Ishikawa (cell line): Measurements from ENCODE around the gene MANSC4.

Experiments used
- CEBPB ChIP-seq: IDR thresholded peaks from 2 replicates; pipeline ENCODE4 v1.6.1; 2012
- CREB1 ChIP-seq: IDR thresholded peaks from 2 replicates; pipeline ENCODE4 v1.6.1; 2012; ENCODE audit warnings: low read depth
- TEAD4 ChIP-seq: IDR thresholded peaks from 2 replicates; pipeline ENCODE4 v1.6.1; 2012
- TF ChIP-seq, protein P1 (sequence below): IDR thresholded peaks from 2 replicates; pipeline ENCODE4 v1.6.1; 2012

DNA sequence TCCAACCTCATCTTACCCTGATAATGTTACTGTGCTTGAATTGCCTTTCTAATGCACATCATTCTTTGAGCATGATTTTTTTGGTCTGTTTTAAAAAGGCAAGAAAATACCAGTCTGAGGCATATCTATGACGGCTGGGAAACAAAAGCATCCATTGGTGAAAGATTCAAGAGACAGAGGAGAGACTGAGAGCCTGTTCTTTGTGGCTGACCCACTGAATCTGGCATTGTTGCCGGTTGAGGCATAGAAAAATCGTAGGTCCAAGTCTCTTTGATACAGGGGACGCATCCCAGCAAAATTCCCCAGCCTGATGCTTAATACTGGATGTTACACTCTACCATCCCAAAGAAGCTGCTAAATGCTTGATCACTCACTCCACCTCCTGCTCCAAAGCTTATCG lies 2.9 kb downstream of the MANSC4 start:
- TF ChIP-seq, protein P1, sequence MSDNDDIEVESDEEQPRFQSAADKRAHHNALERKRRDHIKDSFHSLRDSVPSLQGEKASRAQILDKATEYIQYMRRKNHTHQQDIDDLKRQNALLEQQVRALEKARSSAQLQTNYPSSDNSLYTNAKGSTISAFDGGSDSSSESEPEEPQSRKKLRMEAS, result no peak
- TF ChIP-seq CEBPB, result no peak
- no peak for TF ChIP-seq TEAD4
- TF ChIP-seq CREB1, result no peak
